PC-3 (cell line): ENCODE results near the gene CLIC2. TPM values are rescaled to one million over a fixed set of nuclear protein-coding genes. Genes with fewer than 3 reads are reported as not detected.

Experiments
- ATAC-seq: fragments of 200-7000 bp; cut with Tn5 transposase; 2 replicates; pipeline ENCODE4 v1.9.1; 2020; ENCODE audit warnings: mild to moderate bottlenecking, moderate library complexity
- BruUV-seq: library from RNA; stranded (reverse); fragments of 400-500 nt; replicated peaks from 2 replicates; lab custom pipeline; 2021; lab: Mats Ljungman, UMichigan
- CTCF ChIA-PET: fragments of 300-600 bp; sonication (Branson Sonifier 250); formaldehyde crosslinking; loops from one replicate; lab custom pipeline; 2022; ENCODE audit warnings: antibody characterized with exemption; lab: Charles Lee
- POLR2A ChIA-PET: fragments of 300-600 bp; sonication (Branson Sonifier 250); formaldehyde crosslinking; loops from one replicate; lab custom pipeline; 2022; ENCODE audit warnings: antibody characterized with exemption; ENCODE audit not compliant: unreplicated experiment; lab: Charles Lee
- DNase-seq: peaks from one replicate; pipeline ENCODE4 v3.0.0-alpha.2; 2015
- H2AFZ ChIP-seq: fragments of 300-600 bp; sonication (generic); 2 replicates; pipeline ENCODE4 v1.6.0; 2016; ENCODE audit warnings: antibody characterized with exemption, low read length
- H3F3A ChIP-seq: fragments of 300-600 bp; sonication (generic); one replicate; pipeline ENCODE4 v1.6.0; 2017; ENCODE audit warnings: antibody characterized with exemption, low read length, control low read depth, mild to moderate bottlenecking; ENCODE audit not compliant: unreplicated experiment
- H3K27ac ChIP-seq: fragments of 300-600 bp; sonication (generic); 2 replicates; pipeline ENCODE4 v1.5.1; 2016; ENCODE audit warnings: mild to moderate bottlenecking, low read length
- H3K27me3 ChIP-seq: fragments of 300-600 bp; sonication (generic); 2 replicates; pipeline ENCODE4 v1.6.1; 2016; ENCODE audit warnings: low read length, mixed read lengths
- H3K36me3 ChIP-seq: fragments of 300-600 bp; sonication (generic); 2 replicates; pipeline ENCODE4 v1.6.1; 2016; ENCODE audit warnings: low read depth, mixed run types, low read length, mixed read lengths
- H3K4me1 ChIP-seq: fragments of 300-600 bp; sonication (generic); 2 replicates; pipeline ENCODE4 v1.5.1; 2016; ENCODE audit warnings: low read length; ENCODE audit not compliant: insufficient read depth
- H3K4me2 ChIP-seq: fragments of 300-600 bp; sonication (generic); 2 replicates; pipeline ENCODE4 v1.6.0; 2016; ENCODE audit warnings: low read length
- H3K4me3 ChIP-seq: fragments of 300-600 bp; sonication (generic); 2 replicates; pipeline ENCODE4 v1.5.1; 2016; ENCODE audit warnings: mild to moderate bottlenecking, low read length, mixed read lengths
- H3K79me2 ChIP-seq: fragments of 300-600 bp; sonication (generic); 2 replicates; pipeline ENCODE4 v1.6.1; 2017; ENCODE audit warnings: low read length, mixed read lengths
- H3K9ac ChIP-seq: fragments of 300-600 bp; sonication (generic); 2 replicates; pipeline ENCODE4 v1.6.0; 2016; ENCODE audit warnings: mild to moderate bottlenecking, low read length
- H3K9me2 ChIP-seq: fragments of 300-600 bp; sonication (generic); replicated peaks from 2 replicates; pipeline ENCODE4 v1.6.1; 2016; ENCODE audit warnings: mixed run types, low read length, mixed read lengths
- H3K9me3 ChIP-seq: fragments of 300-600 bp; sonication (generic); 2 replicates; pipeline ENCODE4 v1.6.1; 2016; ENCODE audit warnings: low read length, mixed read lengths
- H4K20me1 ChIP-seq: fragments of 300-600 bp; sonication (generic); 2 replicates; pipeline ENCODE4 v1.6.1; 2016; ENCODE audit warnings: low read length, mixed read lengths
- CTCF ChIP-seq: fragments of 300-600 bp; sonication (generic); conservative IDR thresholded peaks from 2 replicates; pipeline ENCODE4 v1.5.1; 2017; ENCODE audit warnings: antibody characterized with exemption, low read depth, mild to moderate bottlenecking, low read length
- EZH2 ChIP-seq: fragments of 300-600 bp; sonication (generic); IDR thresholded peaks from one replicate; pipeline ENCODE4 v1.6.1; 2017; ENCODE audit warnings: antibody characterized with exemption, mild to moderate bottlenecking, low read length; ENCODE audit not compliant: unreplicated experiment
- EZH2phosphoT487 ChIP-seq: fragments of 300-600 bp; sonication (generic); IDR thresholded peaks from 2 replicates; pipeline ENCODE4 v1.6.1; 2018; ENCODE audit warnings: mild to moderate bottlenecking, antibody characterized with exemption, low read length, borderline replicate concordance
- intact Hi-C: fragments of 100-400 bp; cut with micrococcal nuclease; formaldehyde crosslinking; loops from 2 replicates; pipeline ENCODE4 v1.9.0; 2023
- total RNA-seq: library from RNA; depleted of rRNA; stranded (reverse); fragments of >200 nt; gene quantifications from 2 replicates; pipeline ENCODE4 v1.2.3, GENCODE V29; 2014

The CLIC2 gene
- total RNA-seq, 1 experiment from 2014 or later, result not detected

DNA sequence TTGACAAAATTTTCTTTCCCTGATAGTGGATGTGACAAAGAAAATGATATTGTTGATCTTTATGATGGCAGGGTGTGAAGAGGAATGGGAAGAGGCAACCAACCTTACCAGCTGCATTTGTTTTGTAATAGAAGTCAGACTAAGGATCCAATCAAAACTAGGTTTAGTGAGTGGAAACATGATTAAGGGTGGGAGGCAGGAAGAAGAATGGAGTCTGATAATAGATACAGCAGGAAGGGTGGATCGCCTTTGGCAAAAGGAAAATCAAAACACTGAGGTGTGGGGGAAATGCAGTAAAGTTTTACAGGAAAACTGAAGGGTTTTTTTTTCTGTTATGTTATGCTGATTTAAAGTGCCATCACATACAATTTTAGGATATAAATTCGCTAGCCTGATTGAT, 3.4 kb downstream of the CLIC2 start:
- ATAC-seq (no peak), DNase-seq (no peak)
- intact Hi-C loops, result no loop called here
- CTCF ChIA-PET, result no interaction called here
- TF ChIP-seq CTCF, result no peak
- no peak for TF ChIP-seq EZH2phosphoT487
- no peak for TF ChIP-seq EZH2
- no peaks in the 10 kb centered on the region for H3K9me3 ChIP-seq
- H3K36me3 ChIP-seq, result no peaks in the 10 kb centered on the region
- H3K27ac ChIP-seq, result no peak overlapping the region
- H4K20me1 ChIP-seq, result no peaks in the 10 kb centered on the region
- no peak overlapping the region for H2AFZ ChIP-seq
- no peak overlapping the region for H3K9ac ChIP-seq
- H3K4me3 ChIP-seq, result no peak overlapping the region
- no peaks in the 10 kb centered on the region for H3K9me2 ChIP-seq
- no peaks in the 10 kb centered on the region for H3K27me3 ChIP-seq
- no peaks in the 10 kb centered on the region for H3K4me1 ChIP-seq
- no TSS peak for BruUV-seq
- POLR2A ChIA-PET, result no interaction called here
- H3F3A ChIP-seq, result no peaks in the 10 kb centered on the region
- no peak overlapping the region for H3K4me2 ChIP-seq
- no peaks in the 10 kb centered on the region for H3K79me2 ChIP-seq

- no peak for TF ChIP-seq CTCF
- no peak for TF ChIP-seq EZH2
- no peak for TF ChIP-seq EZH2phosphoT487
- H3K9me2 ChIP-seq, result no peaks in the 10 kb centered on the region
- no peak for ATAC-seq
- H4K20me1 ChIP-seq, result no peaks in the 10 kb centered on the region
- no peak overlapping the region for H2AFZ ChIP-seq
- ChIA-PET CTCF (no interaction called here), POLR2A (no interaction called here)
- H3F3A ChIP-seq, result no peaks in the 10 kb centered on the region
- intact Hi-C loops, result no loop called here
- no peaks in the 10 kb centered on the region for H3K4me1 ChIP-seq
- no peak overlapping the region for H3K4me3 ChIP-seq
- no peak for DNase-seq
- H3K27ac ChIP-seq, result no peak overlapping the region
- no TSS peak for BruUV-seq
- no peaks in the 10 kb centered on the region for H3K9me3 ChIP-seq
- no peaks in the 10 kb centered on the region for H3K79me2 ChIP-seq
- no peak overlapping the region for H3K9ac ChIP-seq
- H3K4me2 ChIP-seq, result no peak overlapping the region
- no peaks in the 10 kb centered on the region for H3K36me3 ChIP-seq
- H3K27me3 ChIP-seq, result no peaks in the 10 kb centered on the region
These were observed 5.1 kb downstream of the CLIC2 start for GRCh38 chrX:155329293-155329692.

GRCh38 chrX:155326610-155327009, 7.8 kb downstream of the CLIC2 start:
- intact Hi-C loops, result no loop called here
- Histone ChIP-seq H3K27me3 (no peaks in the 10 kb centered on the region), H3K9ac (no peak overlapping the region)

More at GRCh38 chrX:155326610-155327009, 7.8 kb downstream of the CLIC2 start:
- ChIA-PET CTCF (no interaction called here), POLR2A (no interaction called here)
- H3K27ac ChIP-seq, result no peak overlapping the region
- H3K4me3 ChIP-seq, result no peak overlapping the region
- ATAC-seq (no peak), DNase-seq (no peak)
- no peaks in the 10 kb centered on the region for H3K36me3 ChIP-seq
- no peak overlapping the region for H3K4me2 ChIP-seq
- H3K4me1 ChIP-seq, result no peaks in the 10 kb centered on the region
- no peak for TF ChIP-seq EZH2phosphoT487
- TF ChIP-seq CTCF, result no peak
- no peak for TF ChIP-seq EZH2
- BruUV-seq, result no TSS peak
- no peak overlapping the region for H2AFZ ChIP-seq
- H4K20me1 ChIP-seq, result no peaks in the 10 kb centered on the region
- H3K79me2 ChIP-seq, result no peaks in the 10 kb centered on the region
- no peaks in the 10 kb centered on the region for H3K9me3 ChIP-seq
- H3K9me2 ChIP-seq, result no peaks in the 10 kb centered on the region
- no peaks in the 10 kb centered on the region for H3F3A ChIP-seq
